ENCODE measurements around the gene ZNF546. TPM values are rescaled to one million over a fixed set of nuclear protein-coding genes. Genes with fewer than 3 reads are reported as not detected.
A peak's percentile ranks its signal among the peaks of the same experiment; 100 is the strongest.

ZNF546 gene
- total RNA-seq, 1 experiment from 2014 or later: 1.1 TPM

GRCh38 chr19:40055832-40056504 is 59.1 kb downstream of the ZNF546 start, which contains the start of gene ZNF780B (continued):
- no peak for TF ChIP-seq ZNF396 (CRISPR knock-in tag; IDR thresholded peaks at IDR 0.05; ENCODE audit: borderline replicate concordance)
- peak; percentile 60; the same call in 1 of the 2 replicates for TF ChIP-seq TEAD1 (CRISPR knock-in tag; IDR thresholded peaks at IDR 0.05)
- TF ChIP-seq ZNF281 (CRISPR knock-in tag; IDR thresholded peaks at IDR 0.05): no peak
- TF ChIP-seq ZNF121 (CRISPR knock-in tag; IDR thresholded peaks at IDR 0.05): peak; percentile 90
- no peak for TF ChIP-seq ZNF423 (CRISPR knock-in tag; IDR thresholded peaks at IDR 0.05)
- no peak for TF ChIP-seq ZBTB21 (CRISPR knock-in tag; IDR thresholded peaks at IDR 0.05; ENCODE audit: borderline replicate concordance)
- TF ChIP-seq KAT7 (CRISPR knock-in tag; IDR thresholded peaks at IDR 0.05; ENCODE audit: borderline replicate concordance): 0 out of 2 replicates have a peak, but pooled peaks have one; percentile 42

- Mint-ChIP-seq H3K9me3 (peaks cover 28% of the 10 kb centered on the region), H3K27me3 (ENCODE audit: low read depth) (peaks cover 24% of the 10 kb centered on the region), H3K27ac (no peak overlapping the region), H3K4me3 (peak overlapping the region; percentile 98), H3K4me1 (peaks cover 12% of the 10 kb centered on the region), H3K36me3 (peaks cover 9% of the 10 kb centered on the region)
- POLR2A ChIA-PET: interaction anchor here (1.7 kb wide), 1 partner anchor 34 kb away, joined by 5 read pairs; the partner anchor contains the start of gene ZNF780A
- CTCF ChIA-PET: interaction anchor here (1.9 kb wide), 1 partner anchor 175 kb away, joined by 7 read pairs; no protein-coding TSS in a partner anchor
- TF ChIP-seq TCF7 (CRISPR knock-in tag; IDR thresholded peaks at IDR 0.05; ENCODE audit: low read depth) (no peak), STAT6 (CRISPR knock-in tag; conservative IDR thresholded peaks at IDR 0.05; ENCODE audit: low read depth) (no peak), ETV6 (CRISPR knock-in tag; IDR thresholded peaks at IDR 0.05) (no peak)
- ATAC-seq (no peak), DNase-seq (ENCODE audit: low spot score) (no peak)
Measured at GRCh38 chr19:40056505-40056904, 59.6 kb downstream of the ZNF546 start.

- no peak overlapping the region for H3K27ac Mint-ChIP-seq
- peaks cover 9% of the 10 kb centered on the region for H3K36me3 Mint-ChIP-seq
- ChIA-PET POLR2A (no interaction called here), CTCF (no interaction called here)
- no peak for DNase-seq (ENCODE audit: low spot score)
- H3K4me3 Mint-ChIP-seq: peak overlapping the region; percentile 98
- no peak for TF ChIP-seq TP53 (CRISPR knock-in tag; IDR thresholded peaks at IDR 0.05)
- no peak for TF ChIP-seq ARID4B (CRISPR knock-in tag; IDR thresholded peaks at IDR 0.05; ENCODE audit: borderline replicate concordance)
- no peak for TF ChIP-seq ELF4 (CRISPR knock-in tag; IDR thresholded peaks at IDR 0.05; ENCODE audit: low read depth)
- TF ChIP-seq E2F5 (CRISPR knock-in tag; IDR thresholded peaks at IDR 0.05): no peak
- TF ChIP-seq, protein P1, sequence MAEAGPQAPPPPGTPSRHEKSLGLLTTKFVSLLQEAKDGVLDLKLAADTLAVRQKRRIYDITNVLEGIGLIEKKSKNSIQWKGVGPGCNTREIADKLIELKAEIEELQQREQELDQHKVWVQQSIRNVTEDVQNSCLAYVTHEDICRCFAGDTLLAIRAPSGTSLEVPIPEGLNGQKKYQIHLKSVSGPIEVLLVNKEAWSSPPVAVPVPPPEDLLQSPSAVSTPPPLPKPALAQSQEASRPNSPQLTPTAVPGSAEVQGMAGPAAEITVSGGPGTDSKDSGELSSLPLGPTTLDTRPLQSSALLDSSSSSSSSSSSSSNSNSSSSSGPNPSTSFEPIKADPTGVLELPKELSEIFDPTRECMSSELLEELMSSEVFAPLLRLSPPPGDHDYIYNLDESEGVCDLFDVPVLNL (CRISPR knock-in tag; IDR thresholded peaks at IDR 0.05; ENCODE audit: borderline replicate concordance, low read depth): no peak
- no peak for TF ChIP-seq MXD4 (CRISPR knock-in tag; IDR thresholded peaks at IDR 0.05; ENCODE audit: borderline replicate concordance)
- no peak for TF ChIP-seq ESRRA (CRISPR knock-in tag; IDR thresholded peaks at IDR 0.05; ENCODE audit: borderline replicate concordance)
- peaks cover 12% of the 10 kb centered on the region for H3K4me1 Mint-ChIP-seq
- ATAC-seq: no peak
- H3K27me3 Mint-ChIP-seq (ENCODE audit: low read depth): peaks cover 27% of the 10 kb centered on the region
- H3K9me3 Mint-ChIP-seq: peaks cover 34% of the 10 kb centered on the region
Measured at GRCh38 chr19:40057166-40057565, 60.3 kb downstream of the ZNF546 start.

Measured in WTC11 (cell line).